Gastrocnemius medialis (tissue), 4 donors: ENCODE data around the gene SIRT5. TPM values are rescaled to one million over a fixed set of nuclear protein-coding genes. Genes with fewer than 3 reads are reported as not detected.
A peak's percentile ranks its signal among the peaks of the same experiment; 100 is the strongest.

Source experiments
- ATAC-seq, 2 donors: fragments of 150-250 bp; one replicate each; pipeline ENCODE4 v1.9.1; 2016
- DNase-seq, 2 donors: peaks; one replicate each; pipeline ENCODE4 v3.0.0-alpha.2; 2019
- H3K27ac ChIP-seq, 4 donors: fragments of 200-600 bp; sonication (generic); 1 replicate in 1 of 4; 2 replicates in 3 of 4; pipeline ENCODE4 v1.5.1; 2016 to 2018; ENCODE audit warnings: mild to moderate bottlenecking in 2 of 4, moderate library complexity in 1 of 4
- H3K27me3 ChIP-seq, 3 donors: fragments of 200-600 bp; sonication (generic) in 2 of 3; 1 replicate in 1 of 3; 2 replicates in 2 of 3; pipeline versions ENCODE4 v1.5.1 to v1.6.0; 2016 to 2019; ENCODE audit warnings: mild to moderate bottlenecking in 1 of 3, moderate library complexity in 1 of 3
- H3K36me3 ChIP-seq, 2 donors: fragments of 200-600 bp; sonication (generic) in 1 of 2; one replicate each; pipeline ENCODE4 v1.5.1; 2017 to 2018
- H3K4me1 ChIP-seq, 2 donors: fragments of 200-600 bp; sonication (generic) in 1 of 2; one replicate each; pipeline ENCODE4 v1.5.1; 2016 to 2017; ENCODE audit warnings: mild to moderate bottlenecking in 2 of 2
- H3K4me3 ChIP-seq, 4 donors: fragments of 200-600 bp; sonication (generic) in 3 of 4; 1 replicate in 1 of 4; 2 replicates in 3 of 4; pipeline ENCODE4 v1.5.1; 2016 to 2019; ENCODE audit warnings: mild to moderate bottlenecking in 2 of 4
- H3K9me3 ChIP-seq, 3 donors: fragments of 200-600 bp; sonication (generic) in 2 of 3; 1 replicate in 1 of 3; 2 replicates in 2 of 3; pipeline ENCODE4 v1.5.1; 2016 to 2019
- CTCF ChIP-seq, 5 experiments: fragments of 450-650 bp in 3 of 5; fragments of 200-600 bp in 2 of 5; sonication (generic) in 2 of 5; IDR thresholded peaks in 4 of 5; conservative IDR thresholded peaks in 1 of 5; 1 replicate in 4 of 5; 2 replicates in 1 of 5; pipeline ENCODE4 v1.5.1; 2016 to 2019; ENCODE audit warnings: antibody characterized with exemption in 5 of 5, mild to moderate bottlenecking in 3 of 5, moderate library complexity in 3 of 5
- POLR2A ChIP-seq, 2 donors: fragments of 450-650 bp; IDR thresholded peaks; one replicate each; pipeline ENCODE4 v1.6.1; 2017; ENCODE audit warnings: antibody characterized with exemption in 2 of 2, mild to moderate bottlenecking in 2 of 2, moderate library complexity in 2 of 2
- in situ Hi-C, 4 donors: fragments of 200-750 bp; cut with MboI; loops; one replicate each; pipeline versions ENCODE4 v1.15.0 to v1.8.0; 2017; ENCODE audit warnings: low sequenced_read_pairs in 4 of 4
- intact Hi-C: fragments of 100-400 bp; cut with DNase I; formaldehyde crosslinking; loops from one replicate; pipeline ENCODE4 v1.15.1; 2023; ENCODE audit warnings: low total_unique reads
- total RNA-seq, 4 donors: library from RNA; depleted of rRNA; stranded (reverse); fragments of >200 nt; gene quantifications; one replicate each; pipeline versions ENCODE4 v1.1.0 to v1.2.3, GENCODE V29; 2016

The SIRT5 gene
- total RNA-seq, 4 donors from 2014 or later, result 16.1 to 18.0 (median 17.0) TPM

GRCh38 chr6:13614126-13614925, 39.9 kb downstream of the SIRT5 start:
- Histone ChIP-seq H3K4me3 (peak overlapping the region; percentile 68 to 95 (median 78)), H3K27me3 (no peaks in the 10 kb centered on the region), H3K27ac (peak overlapping the region; percentile 84 to 91 (median 88)), H3K36me3 (peaks cover 0 to 31% of the 10 kb centered on the region in 2 donors), H3K9me3 (no peaks in the 10 kb centered on the region), H3K4me1 (peaks cover 21 to 34% of the 10 kb centered on the region in 2 donors)
- intact Hi-C loops (no loop called here), in situ Hi-C loops (loop anchor here in 3 of 4 donors (10.0 to 25.0 kb wide), 3 partner anchors 90 to 150 kb away; partner anchors contain the start of gene RANBP9 (in 1 of the 3))
- peak; percentile 14 to 48 for DNase-seq
- peak; percentile 19 to 31 for ATAC-seq
- TF ChIP-seq POLR2A (IDR thresholded peaks at IDR 0.05) (no peak), CTCF (IDR thresholded peaks at IDR 0.05 in 4 of 5, conservative IDR thresholded peaks at IDR 0.05 in 1 of 5) (no peak)

- ATAC-seq (peak; percentile 95 to 97), DNase-seq (peak; percentile 97 to 98)
- peaks cover 21 to 34% of the 10 kb centered on the region in 2 donors for H3K4me1 ChIP-seq
- peak within 1 kb of the TSS; percentile 84 to 91 (median 88) for H3K27ac ChIP-seq
- TF ChIP-seq POLR2A (IDR thresholded peaks at IDR 0.05), result peak; percentile 67 to 73
- peak; percentile 88 to 93 (median 92) for TF ChIP-seq CTCF (IDR thresholded peaks at IDR 0.05 in 4 of 5, conservative IDR thresholded peaks at IDR 0.05 in 1 of 5)
- no peaks in the 10 kb centered on the region for H3K27me3 ChIP-seq
- no peaks in the 10 kb centered on the region for H3K9me3 ChIP-seq
- intact Hi-C loops (loop anchor here (1.0 kb wide), 6 partner anchors 41 to 287 kb away; partner anchors contain the start of genes GFOD1, MCUR1, RANBP9 and SIRT5), in situ Hi-C loops (loop anchor here in 3 of 4 donors (10.0 to 25.0 kb wide), 3 partner anchors 90 to 150 kb away; partner anchors contain the start of gene RANBP9 (in 1 of the 3))
- H3K4me3 ChIP-seq, result peak within 1 kb of the TSS; percentile 68 to 95 (median 78)
- peaks cover 0 to 39% of the 10 kb centered on the region in 2 donors for H3K36me3 ChIP-seq
Observed at GRCh38 chr6:13614926-13615791, 40.8 kb downstream of the SIRT5 start, which contains the start of gene NOL7. Gene NOL7, plus strand, starts transcription at chr6:13615335. Its CDS starts 24 bp downstream, at chr6:13615359.

- Histone ChIP-seq H3K27me3 (no peaks in the 10 kb centered on the region), H3K36me3 (peaks cover 0 to 45% of the 10 kb centered on the region in 2 donors), H3K4me1 (peaks cover 21 to 34% of the 10 kb centered on the region in 2 donors), H3K27ac (peak overlapping the region; percentile 84 to 91 (median 88)), H3K4me3 (peak overlapping the region; percentile 68 to 95 (median 78)), H3K9me3 (no peaks in the 10 kb centered on the region)
- peak; percentile 17 to 38 for DNase-seq
- no peak for TF ChIP-seq CTCF (IDR thresholded peaks at IDR 0.05 in 4 of 5, conservative IDR thresholded peaks at IDR 0.05 in 1 of 5)
- no peak for TF ChIP-seq POLR2A (IDR thresholded peaks at IDR 0.05)
- ATAC-seq, result peak; percentile 40 to 42
- intact Hi-C loops, result loop anchor here (1.0 kb wide), 6 partner anchors 41 to 287 kb away; partner anchors contain the start of genes GFOD1, MCUR1, RANBP9 and SIRT5
- in situ Hi-C loops, result loop anchor here in 3 of 4 donors (10.0 to 25.0 kb wide), 3 partner anchors 89 to 149 kb away; partner anchors contain the start of gene RANBP9 (in 1 of the 3)
Observed at GRCh38 chr6:13615792-13616120, 41.4 kb downstream of the SIRT5 start.

GRCh38 chr6:13617066-13617465, 42.7 kb downstream of the SIRT5 start:
- Histone ChIP-seq H3K4me1 (peaks cover 16 to 25% of the 10 kb centered on the region in 2 donors), H3K27ac (no peak overlapping the region), H3K4me3 (no peak overlapping the region), H3K27me3 (no peaks in the 10 kb centered on the region), H3K9me3 (no peaks in the 10 kb centered on the region), H3K36me3 (peaks cover 0 to 59% of the 10 kb centered on the region in 2 donors)
- in situ Hi-C loops (loop anchor here in 3 of 4 donors (10.0 to 25.0 kb wide), 3 partner anchors 88 to 148 kb away; partner anchors contain the start of gene RANBP9 (in 1 of the 3)), intact Hi-C loops (no loop called here)
- DNase-seq (no peak), ATAC-seq (no peak)
- TF ChIP-seq CTCF (IDR thresholded peaks at IDR 0.05 in 4 of 5, conservative IDR thresholded peaks at IDR 0.05 in 1 of 5), result no peak
- no peak for TF ChIP-seq POLR2A (IDR thresholded peaks at IDR 0.05)
